Measurements from ENCODE around the gene C5orf58. TPM values are rescaled to one million over a fixed set of nuclear protein-coding genes. Genes with fewer than 3 reads are reported as not detected.
A peak's percentile ranks its signal among the peaks of the same experiment; 100 is the strongest.

Gene C5orf58
- total and polyA plus RNA-seq, 4 experiments from 2014 or later = 2.4 TPM; not detected in 3

GRCh38 chr5:170269579-170269978 lies 36.8 kb downstream of the C5orf58 start:
- Histone ChIP-seq H3K9me3 (ENCODE audit: control insufficient read depth in 1 of 2, low read length in 2 of 2) (no peaks in the 10 kb centered on the region), H3K27ac (ENCODE audit: low read depth, low read length) (peak overlapping the region; percentile 66), H3K27me3 (ENCODE audit: insufficient read depth, low read length) (no peaks in the 10 kb centered on the region), H3K36me3 (ENCODE audit: insufficient read depth, low read length) (peaks cover 79% of the 10 kb centered on the region), H3K4me3 (ENCODE audit: low read length in 2 of 2) (no peak overlapping the region), H3K4me1 (ENCODE audit: insufficient read depth, low read length) (peaks cover 94% of the 10 kb centered on the region)
- intact Hi-C loops (cut with micrococcal nuclease) = loop anchor here (5.0 kb wide), 1 partner anchor 33 kb away; no protein-coding TSS in a partner anchor
- Mint-ChIP-seq H3K27ac (peak overlapping the region; percentile 80 to 100 (median 91)), H3K4me1 (peaks cover 64 to 92% (median 81%) of the 10 kb centered on the region in 4 donors), H3K4me3 (peak overlapping the region; percentile 11 to 86 (median 74)), H3K9me3 (no peaks in the 10 kb centered on the region), H3K36me3 (peaks cover 84 to 86% of the 10 kb centered on the region in 2 donors), H3K27me3 (no peaks in the 10 kb centered on the region)
- ChIA-PET POLR2A (ENCODE audit: partially characterized antibody) (interaction anchor here (0.6 to 32.1 kb wide), 7 partner anchors 7 to 70 kb away, joined by 3 to 1265 read pairs (median 33); partner anchors contain the start of gene LCP2), CTCF (ENCODE audit: partially characterized antibody) (interaction anchor here (1.1 to 7.1 kb wide), 8 partner anchors 9 to 70 kb away, joined by 3 to 200 read pairs (median 109); partner anchors contain the start of gene LCP2)
- peak in 1 of 5 donors; percentile 84 for DNase-seq

- Mint-ChIP-seq H3K4me3 (peak overlapping the region in 7 of 8 donors; percentile 17 to 68 (median 26)), H3K36me3 (peaks cover 86 to 92% of the 10 kb centered on the region in 2 donors), H3K27ac (peak overlapping the region; percentile 76 to 100 (median 91)), H3K9me3 (no peaks in the 10 kb centered on the region), H3K27me3 (no peaks in the 10 kb centered on the region), H3K4me1 (peaks cover 70 to 100% (median 86%) of the 10 kb centered on the region in 4 donors)
- intact Hi-C loops (cut with micrococcal nuclease) = no loop called here
- Histone ChIP-seq H3K4me1 (ENCODE audit: insufficient read depth, low read length) (peaks cover 97% of the 10 kb centered on the region), H3K4me3 (ENCODE audit: low read length in 2 of 2) (no peak overlapping the region), H3K36me3 (ENCODE audit: insufficient read depth, low read length) (peaks cover 83% of the 10 kb centered on the region), H3K27ac (ENCODE audit: low read depth, low read length) (peak overlapping the region; percentile 66), H3K27me3 (ENCODE audit: insufficient read depth, low read length) (no peaks in the 10 kb centered on the region), H3K9me3 (ENCODE audit: control insufficient read depth in 1 of 2, low read length in 2 of 2) (no peaks in the 10 kb centered on the region)
- peak in 1 of 5 donors; percentile 39 for DNase-seq
- CTCF ChIA-PET (ENCODE audit: partially characterized antibody) = interaction anchor here (0.9 to 10.4 kb wide), 4 partner anchors 8 to 69 kb away, joined by 3 to 200 read pairs (median 99); no protein-coding TSS in a partner anchor
- POLR2A ChIA-PET (ENCODE audit: partially characterized antibody) = interaction anchor here (0.8 to 32.1 kb wide), 4 partner anchors 8 to 64 kb away, joined by 3 to 1265 read pairs (median 5); partner anchors contain the start of gene LCP2
Measured at GRCh38 chr5:170270293-170271069, 37.7 kb downstream of the C5orf58 start.

DNA sequence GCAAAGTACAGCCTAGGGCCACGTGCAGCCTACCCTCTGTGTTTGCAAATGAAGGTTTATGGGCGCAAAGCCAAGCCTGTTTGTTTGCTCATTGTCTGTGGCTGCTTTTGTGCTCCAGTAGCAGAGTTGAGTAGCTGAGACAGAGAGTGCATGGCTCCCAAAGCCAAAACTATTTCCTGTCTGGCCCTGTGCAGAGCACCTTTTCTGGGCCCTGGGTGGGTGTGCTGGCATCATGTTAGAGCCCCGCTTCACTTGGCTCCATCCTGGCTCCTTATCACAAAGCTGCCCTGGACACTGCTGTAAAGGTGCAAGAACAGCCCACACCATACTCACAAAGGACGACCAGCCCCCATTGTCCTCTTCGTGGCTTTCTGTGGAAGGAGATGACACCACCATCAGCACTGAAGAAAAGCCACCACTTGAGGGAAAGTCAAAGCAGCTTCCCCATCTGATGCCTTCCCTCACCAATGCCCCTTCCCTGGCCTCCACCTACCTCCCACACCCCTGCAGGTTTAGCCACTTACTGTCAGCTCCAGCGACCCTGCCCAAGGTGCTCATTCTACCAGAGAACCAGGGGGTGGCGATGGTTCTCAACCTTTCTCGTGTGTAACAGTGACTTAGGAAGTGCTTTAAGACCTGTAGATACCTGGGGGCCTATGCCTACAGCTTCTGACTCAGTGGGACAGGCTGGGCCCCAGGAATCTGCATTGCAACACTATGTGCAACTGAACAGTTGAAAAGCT lies 41.4 kb downstream of the C5orf58 start:
- H3K36me3 ChIP-seq (ENCODE audit: insufficient read depth, low read length) = peaks cover 56% of the 10 kb centered on the region
- peaks cover 92% of the 10 kb centered on the region for H3K4me1 ChIP-seq (ENCODE audit: insufficient read depth, low read length)
- Mint-ChIP-seq H3K9me3 (no peaks in the 10 kb centered on the region), H3K27me3 (no peaks in the 10 kb centered on the region), H3K4me3 (peak overlapping the region; percentile 67 to 91 (median 84)), H3K36me3 (peaks cover 60 to 82% of the 10 kb centered on the region in 2 donors), H3K4me1 (peaks cover 74 to 100% (median 86%) of the 10 kb centered on the region in 4 donors), H3K27ac (peak overlapping the region; percentile 93 to 100 (median 98))
- DNase-seq = peak; percentile 57 to 76 (median 64)
- POLR2A ChIA-PET (ENCODE audit: partially characterized antibody) = interaction anchor here (0.9 to 32.1 kb wide), 15 partner anchors 7 to 142 kb away, joined by 3 to 1265 read pairs (median 12); partner anchors contain the start of gene LCP2
- intact Hi-C loops (cut with micrococcal nuclease) = loop anchor here (1.0 kb wide), 2 partner anchors 48 to 65 kb away; no protein-coding TSS in a partner anchor
- no peaks in the 10 kb centered on the region for H3K9me3 ChIP-seq (ENCODE audit: control insufficient read depth in 1 of 2, low read length in 2 of 2)
- peak overlapping the region in 1 of 2 donors; percentile 9 for H3K4me3 ChIP-seq (ENCODE audit: low read length in 2 of 2)
- CTCF ChIA-PET (ENCODE audit: partially characterized antibody) = interaction anchor here (0.7 to 12.6 kb wide), 22 partner anchors 7 to 147 kb away, joined by 3 to 384 read pairs (median 5); partner anchors contain the start of gene LCP2
- no peaks in the 10 kb centered on the region for H3K27me3 ChIP-seq (ENCODE audit: insufficient read depth, low read length)
- peak overlapping the region; percentile 93 for H3K27ac ChIP-seq (ENCODE audit: low read depth, low read length)

- intact Hi-C loops (cut with micrococcal nuclease) = no loop called here
- H3K36me3 ChIP-seq (ENCODE audit: insufficient read depth, low read length) = peaks cover 44% of the 10 kb centered on the region
- ChIA-PET POLR2A (ENCODE audit: partially characterized antibody) (interaction anchor here (0.9 to 32.1 kb wide), 12 partner anchors 8 to 141 kb away, joined by 3 to 1265 read pairs (median 32); partner anchors contain the start of gene LCP2), CTCF (ENCODE audit: partially characterized antibody) (interaction anchor here (0.8 to 12.6 kb wide), 13 partner anchors 8 to 146 kb away, joined by 3 to 384 read pairs (median 31); partner anchors contain the start of gene LCP2)
- peak overlapping the region; percentile 93 for H3K27ac ChIP-seq (ENCODE audit: low read depth, low read length)
- H3K27me3 ChIP-seq (ENCODE audit: insufficient read depth, low read length) = no peaks in the 10 kb centered on the region
- no peaks in the 10 kb centered on the region for H3K9me3 Mint-ChIP-seq
- DNase-seq = peak; percentile 48 to 93 (median 58)
- peaks cover 92% of the 10 kb centered on the region for H3K4me1 ChIP-seq (ENCODE audit: insufficient read depth, low read length)
- H3K36me3 Mint-ChIP-seq = peaks cover 49 to 83% of the 10 kb centered on the region in 2 donors
- H3K4me3 Mint-ChIP-seq = peak overlapping the region; percentile 78 to 95 (median 86)
- H3K9me3 ChIP-seq (ENCODE audit: control insufficient read depth in 1 of 2, low read length in 2 of 2) = no peaks in the 10 kb centered on the region
- peak overlapping the region in 1 of 2 donors; percentile 45 for H3K4me3 ChIP-seq (ENCODE audit: low read length in 2 of 2)
- no peaks in the 10 kb centered on the region for H3K27me3 Mint-ChIP-seq
- peak overlapping the region; percentile 96 to 100 (median 98) for H3K27ac Mint-ChIP-seq
- peaks cover 76 to 100% (median 87%) of the 10 kb centered on the region in 4 donors for H3K4me1 Mint-ChIP-seq
Measured at GRCh38 chr5:170275376-170275994, 42.7 kb downstream of the C5orf58 start.

DNA sequence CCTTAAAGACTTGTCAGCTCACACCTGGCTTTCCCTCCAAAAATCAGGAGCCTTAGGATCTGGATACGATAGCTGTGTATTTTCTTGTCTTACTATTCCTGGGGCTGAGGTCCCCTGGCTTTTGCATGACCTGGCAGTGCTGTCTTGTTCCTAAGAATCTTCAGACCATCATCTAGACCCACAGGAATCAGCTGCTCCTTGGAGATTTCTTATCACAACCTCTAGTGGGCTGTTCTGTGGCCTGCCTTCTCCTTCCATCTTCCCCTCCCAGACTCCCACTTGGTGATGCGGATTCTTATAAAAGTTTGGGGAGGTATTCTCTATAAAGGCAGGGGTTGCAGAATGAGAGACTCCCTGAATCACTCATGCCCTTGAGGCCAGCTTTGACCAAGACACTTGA lies 43.4 kb downstream of the C5orf58 start:
- peaks cover 42 to 79% of the 10 kb centered on the region in 2 donors for H3K36me3 Mint-ChIP-seq
- H3K36me3 ChIP-seq (ENCODE audit: insufficient read depth, low read length) = peaks cover 38% of the 10 kb centered on the region
- intact Hi-C loops (cut with micrococcal nuclease) = no loop called here

GRCh38 chr5:170277867-170278281 lies 45.1 kb downstream of the C5orf58 start:
- Mint-ChIP-seq H3K27me3 (no peaks in the 10 kb centered on the region), H3K9me3 (no peaks in the 10 kb centered on the region), H3K36me3 (peaks cover 36 to 80% of the 10 kb centered on the region in 2 donors), H3K4me1 (peaks cover 79 to 100% (median 90%) of the 10 kb centered on the region in 4 donors), H3K4me3 (peak overlapping the region; percentile 78 to 93 (median 86)), H3K27ac (peak overlapping the region; percentile 91 to 100 (median 98))
- H3K4me3 ChIP-seq (ENCODE audit: low read length in 2 of 2) = peak overlapping the region in 1 of 2 donors; percentile 28
- H3K9me3 ChIP-seq (ENCODE audit: control insufficient read depth in 1 of 2, low read length in 2 of 2) = no peaks in the 10 kb centered on the region
- H3K27ac ChIP-seq (ENCODE audit: low read depth, low read length) = peak overlapping the region; percentile 93
- intact Hi-C loops (cut with micrococcal nuclease) = loop anchor here (1.0 to 2.0 kb wide), 5 partner anchors 10 to 53 kb away; partner anchors contain the start of gene LCP2
- peaks cover 31% of the 10 kb centered on the region for H3K36me3 ChIP-seq (ENCODE audit: insufficient read depth, low read length)
- H3K4me1 ChIP-seq (ENCODE audit: insufficient read depth, low read length) = peaks cover 95% of the 10 kb centered on the region
- H3K27me3 ChIP-seq (ENCODE audit: insufficient read depth, low read length) = no peaks in the 10 kb centered on the region
- CTCF ChIA-PET (ENCODE audit: partially characterized antibody) = interaction anchor here (2.1 to 12.6 kb wide), 8 partner anchors 11 to 61 kb away, joined by 9 to 384 read pairs (median 92); partner anchors contain the start of gene LCP2
- DNase-seq = no peak
- POLR2A ChIA-PET (ENCODE audit: partially characterized antibody) = interaction anchor here (1.1 to 32.1 kb wide), 11 partner anchors 7 to 61 kb away, joined by 3 to 1265 read pairs (median 17); partner anchors contain the start of gene LCP2

More for the DNA sequence above, 43.4 kb downstream of the C5orf58 start:
- H3K4me3 Mint-ChIP-seq = peak overlapping the region; percentile 78 to 95 (median 86)
- ChIA-PET CTCF (ENCODE audit: partially characterized antibody) (interaction anchor here (1.6 to 12.6 kb wide), 8 partner anchors 9 to 63 kb away, joined by 4 to 384 read pairs (median 92); partner anchors contain the start of gene LCP2), POLR2A (ENCODE audit: partially characterized antibody) (interaction anchor here (1.6 to 32.1 kb wide), 7 partner anchors 9 to 63 kb away, joined by 6 to 1265 read pairs (median 58); partner anchors contain the start of gene LCP2)
- no peak for DNase-seq
- no peaks in the 10 kb centered on the region for H3K27me3 Mint-ChIP-seq
- Histone ChIP-seq H3K27ac (ENCODE audit: low read depth, low read length) (peak overlapping the region; percentile 93), H3K27me3 (ENCODE audit: insufficient read depth, low read length) (no peaks in the 10 kb centered on the region), H3K9me3 (ENCODE audit: control insufficient read depth in 1 of 2, low read length in 2 of 2) (no peaks in the 10 kb centered on the region), H3K4me3 (ENCODE audit: low read length in 2 of 2) (peak overlapping the region in 1 of 2 donors; percentile 45), H3K4me1 (ENCODE audit: insufficient read depth, low read length) (peaks cover 92% of the 10 kb centered on the region)
- H3K27ac Mint-ChIP-seq = peak overlapping the region; percentile 96 to 100 (median 98)
- H3K4me1 Mint-ChIP-seq = peaks cover 73 to 100% (median 85%) of the 10 kb centered on the region in 4 donors
- H3K9me3 Mint-ChIP-seq = no peaks in the 10 kb centered on the region
